Gastroesophageal sphincter (tissue), 4 donors: ENCODE data around the gene NUP98. TPM values are rescaled to one million over a fixed set of nuclear protein-coding genes. Genes with fewer than 3 reads are reported as not detected.

ENCODE experiments used
- ATAC-seq: fragments of 150-250 bp; one replicate; pipeline ENCODE4 v1.9.1; 2016; ENCODE audit warnings: mild to moderate bottlenecking, moderate library complexity
- H3K27ac ChIP-seq, 4 donors: fragments of 200-600 bp; sonication (generic) in 3 of 4; 1 replicate in 3 of 4; 2 replicates in 1 of 4; pipeline ENCODE4 v1.5.1; 2016 to 2019
- H3K27me3 ChIP-seq: fragments of 200-600 bp; sonication (generic); one replicate; pipeline ENCODE4 v1.5.1; 2019
- H3K36me3 ChIP-seq, 2 donors: fragments of 200-600 bp; sonication (generic); one replicate each; pipeline ENCODE4 v1.5.1; 2019; ENCODE audit warnings: control low read depth in 1 of 2
- H3K4me1 ChIP-seq, 3 donors: fragments of 200-600 bp; sonication (generic); 1 replicate in 2 of 3; 2 replicates in 1 of 3; pipeline ENCODE4 v1.5.1; 2016 to 2019; ENCODE audit warnings: control low read depth in 2 of 3
- H3K4me3 ChIP-seq, 2 donors: fragments of 200-600 bp; sonication (generic); one replicate each; pipeline ENCODE4 v1.5.1; 2019; ENCODE audit warnings: mild to moderate bottlenecking in 1 of 2, moderate library complexity in 1 of 2
- H3K9me3 ChIP-seq, 3 donors: fragments of 200-600 bp; sonication (generic); one replicate each; pipeline ENCODE4 v1.5.1; 2017 to 2019; ENCODE audit warnings: control low read depth in 2 of 3
- EP300 ChIP-seq: sonication (generic); formaldehyde crosslinking; IDR thresholded peaks from one replicate; pipeline ENCODE4 v1.6.1; 2017; ENCODE audit warnings: antibody characterized with exemption, mild to moderate bottlenecking
- POLR2A ChIP-seq, 2 donors: fragments of 450-650 bp; IDR thresholded peaks; one replicate each; pipeline ENCODE4 v1.6.1; 2017; ENCODE audit warnings: antibody characterized with exemption in 2 of 2, mild to moderate bottlenecking in 2 of 2, moderate library complexity in 1 of 2
- POLR2AphosphoS5 ChIP-seq: sonication (generic); formaldehyde crosslinking; IDR thresholded peaks from one replicate; pipeline ENCODE4 v1.6.1; 2017; ENCODE audit warnings: antibody characterized with exemption
- WGBS, 2 donors: methylation state at CpG; one replicate each; pipeline ENCODE4 v1.1.5; 2018; ENCODE audit warnings: low coverage in 1 of 2; 5-methylcytosine and 5-hydroxymethylcytosine counted together
- total RNA-seq, 4 donors: library from RNA; depleted of rRNA; stranded (reverse); fragments of >200 nt; gene quantifications; one replicate each; pipeline ENCODE4 v1.1.0, GENCODE V29; 2016
- TF ChIP-seq, protein P1 (sequence below), 4 experiments: fragments of 200-600 bp in 2 of 4; fragments of 450-650 bp in 2 of 4; sonication (generic) in 1 of 4; IDR thresholded peaks; one replicate each; pipeline ENCODE4 v1.5.1; 2017 to 2019; ENCODE audit warnings: antibody characterized with exemption in 4 of 4, mild to moderate bottlenecking in 2 of 4, moderate library complexity in 2 of 4

NUP98 gene
- total RNA-seq, 4 donors from 2014 or later = 72.1 to 141 (median 103) TPM

DNA sequence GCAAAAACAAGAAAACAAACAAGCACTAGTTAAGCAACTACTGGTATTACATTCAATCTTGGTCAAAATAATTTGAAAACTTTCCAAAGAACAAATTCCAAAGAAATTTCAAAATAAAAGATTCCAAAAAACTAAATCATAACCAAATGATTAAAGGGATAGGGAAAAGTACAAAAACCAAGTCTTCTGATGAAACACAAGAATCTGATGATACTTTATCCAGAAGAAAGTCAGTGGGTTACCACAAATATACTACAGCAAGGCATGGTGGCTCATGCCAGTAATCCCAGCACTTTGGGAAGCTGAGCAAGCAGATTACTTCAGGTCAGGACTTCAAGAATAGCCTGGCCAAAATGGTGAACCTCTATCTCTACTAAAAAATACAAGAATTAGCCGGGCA is 59.1 kb downstream of the NUP98 start:
- Histone ChIP-seq H3K36me3 (peaks cover 0 to 85% of the 10 kb centered on the region in 2 donors), H3K9me3 (no peaks in the 10 kb centered on the region), H3K27me3 (no peaks in the 10 kb centered on the region), H3K4me3 (no peak overlapping the region), H3K27ac (no peak overlapping the region), H3K4me1 (no peaks in the 10 kb centered on the region)
- peak; percentile 50 for ATAC-seq
- WGBS, 2 donors = 78% methylated on average over 1 of the region's 1 CpG; no CpG with 5 or more reads in 1 of the 2 donors
- TF ChIP-seq, protein P1, sequence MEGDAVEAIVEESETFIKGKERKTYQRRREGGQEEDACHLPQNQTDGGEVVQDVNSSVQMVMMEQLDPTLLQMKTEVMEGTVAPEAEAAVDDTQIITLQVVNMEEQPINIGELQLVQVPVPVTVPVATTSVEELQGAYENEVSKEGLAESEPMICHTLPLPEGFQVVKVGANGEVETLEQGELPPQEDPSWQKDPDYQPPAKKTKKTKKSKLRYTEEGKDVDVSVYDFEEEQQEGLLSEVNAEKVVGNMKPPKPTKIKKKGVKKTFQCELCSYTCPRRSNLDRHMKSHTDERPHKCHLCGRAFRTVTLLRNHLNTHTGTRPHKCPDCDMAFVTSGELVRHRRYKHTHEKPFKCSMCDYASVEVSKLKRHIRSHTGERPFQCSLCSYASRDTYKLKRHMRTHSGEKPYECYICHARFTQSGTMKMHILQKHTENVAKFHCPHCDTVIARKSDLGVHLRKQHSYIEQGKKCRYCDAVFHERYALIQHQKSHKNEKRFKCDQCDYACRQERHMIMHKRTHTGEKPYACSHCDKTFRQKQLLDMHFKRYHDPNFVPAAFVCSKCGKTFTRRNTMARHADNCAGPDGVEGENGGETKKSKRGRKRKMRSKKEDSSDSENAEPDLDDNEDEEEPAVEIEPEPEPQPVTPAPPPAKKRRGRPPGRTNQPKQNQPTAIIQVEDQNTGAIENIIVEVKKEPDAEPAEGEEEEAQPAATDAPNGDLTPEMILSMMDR (IDR thresholded peaks at IDR 0.05) = no peak
- no peak for TF ChIP-seq EP300
- TF ChIP-seq POLR2A (IDR thresholded peaks at IDR 0.05) = no peak
- TF ChIP-seq POLR2AphosphoS5 = no peak

DNA sequence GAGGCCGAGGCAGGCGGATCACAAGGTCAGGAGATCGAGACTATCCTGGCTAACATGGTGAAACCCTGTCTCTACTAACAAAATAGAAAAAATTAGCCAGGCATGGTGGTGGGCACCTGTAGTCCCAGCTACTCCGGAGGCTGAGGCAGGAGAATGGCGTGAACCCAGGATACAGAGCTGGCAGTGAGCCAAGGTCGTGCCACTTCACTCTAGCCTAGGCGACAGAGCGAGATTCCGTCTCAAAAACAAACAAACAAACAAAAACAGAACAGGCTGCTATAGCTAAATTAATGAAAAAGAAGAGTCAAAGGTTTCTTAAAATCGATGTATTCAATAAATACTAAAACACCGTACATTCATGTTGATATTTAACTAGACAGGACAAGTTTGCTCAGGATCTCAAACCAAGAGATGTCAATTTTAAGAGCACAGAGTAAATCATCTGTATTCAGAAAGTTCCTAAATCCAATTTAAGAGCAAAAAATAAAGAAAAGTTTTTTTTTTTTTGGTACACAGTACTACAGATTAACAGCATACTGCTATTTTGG is 59.9 kb downstream of the NUP98 start:
- no peak overlapping the region for H3K27ac ChIP-seq
- no peaks in the 10 kb centered on the region for H3K9me3 ChIP-seq
- H3K27me3 ChIP-seq = no peaks in the 10 kb centered on the region
- peaks cover 0 to 85% of the 10 kb centered on the region in 2 donors for H3K36me3 ChIP-seq
- no peak overlapping the region for H3K4me3 ChIP-seq
- no peak for ATAC-seq
- TF ChIP-seq POLR2A (IDR thresholded peaks at IDR 0.05) (no peak), EP300 (no peak), POLR2AphosphoS5 (no peak)
- TF ChIP-seq, protein P1 (IDR thresholded peaks at IDR 0.05) = no peak
- 85 to 89% methylated on average over 8 to 11 of the region's 11 CpGs for WGBS, 2 donors
- H3K4me1 ChIP-seq = no peaks in the 10 kb centered on the region

DNA sequence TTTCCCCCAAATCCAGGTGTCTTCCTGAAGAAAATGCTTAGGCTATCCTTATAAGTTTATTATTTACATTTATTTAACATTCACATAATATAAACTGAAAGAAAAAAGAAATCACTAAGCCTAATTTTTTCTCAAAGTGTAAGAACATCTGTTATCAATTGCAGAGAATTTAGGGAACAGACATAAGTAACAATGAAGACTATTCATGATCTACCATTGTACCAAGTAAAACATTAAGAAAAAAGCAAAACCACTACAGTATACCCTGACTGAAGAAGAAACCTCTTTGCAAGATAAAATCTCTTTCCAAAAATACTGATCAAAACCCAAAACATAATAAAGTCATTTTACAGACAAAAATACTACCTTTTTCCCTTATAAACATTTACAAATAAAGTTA is 60.5 kb downstream of the NUP98 start:
- H3K27ac ChIP-seq = no peak overlapping the region

DNA sequence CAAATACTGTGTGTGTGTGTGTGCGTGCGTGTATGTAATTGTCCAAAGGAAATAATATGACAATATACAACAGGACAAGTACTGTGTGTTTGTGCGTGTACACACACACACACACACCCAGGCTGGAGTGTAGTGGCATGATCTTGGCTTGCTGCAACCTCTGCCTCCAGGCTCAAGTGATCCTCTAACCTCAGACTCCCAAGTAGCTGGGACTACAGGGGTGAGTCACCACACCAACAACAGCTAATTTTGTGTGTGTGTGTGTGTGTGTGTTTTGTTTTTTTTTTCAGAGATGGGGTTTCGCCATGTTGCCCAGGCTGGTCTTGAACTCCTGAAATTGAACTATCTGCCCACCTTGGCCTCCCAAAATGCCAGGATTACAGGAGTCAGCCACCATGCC is 61.5 kb downstream of the NUP98 start:
- no peaks in the 10 kb centered on the region for H3K4me1 ChIP-seq
- no peak for ATAC-seq
- H3K36me3 ChIP-seq = peaks cover 6 to 85% of the 10 kb centered on the region in 2 donors
- no peaks in the 10 kb centered on the region for H3K9me3 ChIP-seq
- TF ChIP-seq POLR2AphosphoS5 = no peak
- no peak for TF ChIP-seq POLR2A (IDR thresholded peaks at IDR 0.05)
- no peak for TF ChIP-seq EP300
- TF ChIP-seq, protein P1 (IDR thresholded peaks at IDR 0.05) = no peak
- no peaks in the 10 kb centered on the region for H3K27me3 ChIP-seq
- H3K27ac ChIP-seq = no peak overlapping the region
- no peak overlapping the region for H3K4me3 ChIP-seq
- 89 to 96% methylated on average over 4 of the region's 4 CpGs for WGBS, 2 donors

More for the DNA sequence above, 60.5 kb downstream of the NUP98 start:
- ATAC-seq = no peak
- no peak for TF ChIP-seq EP300
- TF ChIP-seq, protein P1 (IDR thresholded peaks at IDR 0.05) = no peak
- TF ChIP-seq POLR2AphosphoS5 = no peak
- TF ChIP-seq POLR2A (IDR thresholded peaks at IDR 0.05) = no peak
- Histone ChIP-seq H3K36me3 (peaks cover 0 to 85% of the 10 kb centered on the region in 2 donors), H3K9me3 (no peaks in the 10 kb centered on the region), H3K4me1 (no peaks in the 10 kb centered on the region), H3K4me3 (no peak overlapping the region), H3K27me3 (no peaks in the 10 kb centered on the region)

DNA sequence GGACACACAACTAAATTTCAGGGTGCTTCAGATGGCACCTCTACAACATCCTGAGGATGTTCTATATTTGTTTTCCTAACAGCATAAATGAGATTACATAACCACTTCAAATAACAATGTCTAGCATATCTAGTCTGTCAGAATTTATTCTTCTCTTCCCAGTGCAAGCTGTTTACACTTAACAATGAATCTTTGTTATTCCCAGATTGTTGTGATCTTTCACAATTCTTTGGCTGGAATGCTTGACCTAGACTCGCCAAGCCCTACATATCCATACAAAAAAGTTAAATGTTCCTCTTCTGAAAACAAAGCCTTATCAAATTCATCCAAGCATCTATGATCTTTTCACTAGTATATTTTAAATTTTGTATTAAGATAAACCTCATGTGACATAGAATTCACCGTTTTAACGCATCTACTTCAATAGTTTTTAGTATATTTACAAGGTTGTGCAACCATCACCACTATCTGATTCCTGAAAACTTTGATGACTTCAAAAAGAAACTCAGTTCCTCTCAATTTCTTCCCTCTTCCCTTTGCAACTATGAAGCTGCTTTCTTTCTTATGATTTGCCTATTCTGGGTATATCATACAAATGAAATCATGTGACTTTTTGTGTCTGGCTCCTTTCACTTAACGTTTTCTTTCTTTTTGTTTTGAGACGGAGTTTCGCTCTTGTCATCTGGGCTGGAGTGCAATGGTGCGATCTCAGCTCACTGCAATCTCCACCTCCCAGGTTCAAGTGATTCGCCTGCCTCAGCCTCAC is 64.5 kb downstream of the NUP98 start:
- Histone ChIP-seq H3K9me3 (no peaks in the 10 kb centered on the region), H3K36me3 (peaks cover 6 to 89% of the 10 kb centered on the region in 2 donors), H3K27me3 (no peaks in the 10 kb centered on the region), H3K27ac (no peak overlapping the region), H3K4me1 (no peaks in the 10 kb centered on the region), H3K4me3 (no peak overlapping the region)
- WGBS, 2 donors = 82% methylated on average over 4 to 8 of the region's 8 CpGs
- no peak for ATAC-seq
- TF ChIP-seq POLR2A (IDR thresholded peaks at IDR 0.05) = no peak
- TF ChIP-seq, protein P1 (IDR thresholded peaks at IDR 0.05) = no peak
- no peak for TF ChIP-seq POLR2AphosphoS5
- TF ChIP-seq EP300 = no peak
